Upper lobe of left lung (tissue), 4 donors: Measurements from ENCODE around the gene ADAP1.

Experiments
- EP300 ChIP-seq, 4 donors: sonication (generic); formaldehyde crosslinking; IDR thresholded peaks; one replicate each; pipeline ENCODE4 v1.5.1; 2017; ENCODE audit warnings: antibody characterized with exemption in 4 of 4, control low read depth in 2 of 4
- POLR2AphosphoS5 ChIP-seq, 2 donors: sonication (generic); formaldehyde crosslinking; IDR thresholded peaks; one replicate each; pipeline ENCODE4 v1.5.1; 2017; ENCODE audit warnings: antibody characterized with exemption in 2 of 2
- TF ChIP-seq, protein P1 (sequence below), 6 experiments: fragments of 450-650 bp in 4 of 6; fragments of 200-600 bp in 2 of 6; sonication (generic) in 2 of 6; IDR thresholded peaks; one replicate each; pipeline ENCODE4 v1.5.1; 2016 to 2019; ENCODE audit warnings: antibody characterized with exemption in 6 of 6

DNA sequence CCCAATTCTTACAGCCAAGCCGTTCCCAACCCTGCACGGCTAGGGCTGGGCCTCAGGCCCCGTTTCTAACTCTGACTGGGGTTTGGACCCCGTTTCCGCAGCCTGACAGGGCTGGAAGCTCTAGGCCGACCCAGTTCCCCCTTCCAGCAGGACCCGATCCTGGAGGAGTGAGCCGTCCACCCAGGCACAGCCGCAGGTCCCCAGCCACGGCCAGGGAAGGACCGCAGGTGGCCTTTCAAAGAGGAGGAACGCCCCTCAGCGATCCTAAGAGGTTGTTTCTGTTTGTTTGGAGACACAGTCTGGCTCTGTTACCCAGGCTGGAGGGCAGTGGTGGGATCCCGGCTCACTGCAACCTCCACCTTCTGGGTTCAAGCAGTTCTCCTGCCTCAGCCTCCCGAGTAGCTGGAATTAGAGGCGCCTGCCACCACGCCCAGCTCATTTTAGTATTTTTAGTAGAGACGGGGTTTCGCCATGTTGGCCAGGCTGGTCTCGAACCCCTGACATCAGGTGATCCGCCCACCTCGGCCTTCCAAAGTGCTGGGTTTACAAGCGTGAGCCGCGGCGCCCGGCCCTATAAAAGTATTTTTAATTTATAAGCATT, 78.9 kb downstream of the ADAP1 start:
- TF ChIP-seq, protein P1, sequence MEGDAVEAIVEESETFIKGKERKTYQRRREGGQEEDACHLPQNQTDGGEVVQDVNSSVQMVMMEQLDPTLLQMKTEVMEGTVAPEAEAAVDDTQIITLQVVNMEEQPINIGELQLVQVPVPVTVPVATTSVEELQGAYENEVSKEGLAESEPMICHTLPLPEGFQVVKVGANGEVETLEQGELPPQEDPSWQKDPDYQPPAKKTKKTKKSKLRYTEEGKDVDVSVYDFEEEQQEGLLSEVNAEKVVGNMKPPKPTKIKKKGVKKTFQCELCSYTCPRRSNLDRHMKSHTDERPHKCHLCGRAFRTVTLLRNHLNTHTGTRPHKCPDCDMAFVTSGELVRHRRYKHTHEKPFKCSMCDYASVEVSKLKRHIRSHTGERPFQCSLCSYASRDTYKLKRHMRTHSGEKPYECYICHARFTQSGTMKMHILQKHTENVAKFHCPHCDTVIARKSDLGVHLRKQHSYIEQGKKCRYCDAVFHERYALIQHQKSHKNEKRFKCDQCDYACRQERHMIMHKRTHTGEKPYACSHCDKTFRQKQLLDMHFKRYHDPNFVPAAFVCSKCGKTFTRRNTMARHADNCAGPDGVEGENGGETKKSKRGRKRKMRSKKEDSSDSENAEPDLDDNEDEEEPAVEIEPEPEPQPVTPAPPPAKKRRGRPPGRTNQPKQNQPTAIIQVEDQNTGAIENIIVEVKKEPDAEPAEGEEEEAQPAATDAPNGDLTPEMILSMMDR (IDR thresholded peaks at IDR 0.05) = no peak
- TF ChIP-seq EP300 (IDR thresholded peaks at IDR 0.05) = no peak
- no peak for TF ChIP-seq POLR2AphosphoS5 (IDR thresholded peaks at IDR 0.05)
